Brain microvascular endothelial cell (primary cell): Measurements from ENCODE around the gene CKMT2.

Experiments used
- DNase-seq: peaks from one replicate; pipeline ENCODE4 v3.0.0-alpha.2; 2020
- H3K27ac ChIP-seq: fragments of 250-450 bp; sonication (Bioruptor Pico); 2 replicates; pipeline ENCODE4 v1.5.1; 2020; ENCODE audit warnings: mild to moderate bottlenecking, moderate library complexity
- H3K27me3 ChIP-seq: fragments of 250-450 bp; sonication (Bioruptor Pico); replicated peaks from 2 replicates; pipeline ENCODE4 v1.5.1; 2020; ENCODE audit warnings: mild to moderate bottlenecking
- H3K36me3 ChIP-seq: fragments of 250-450 bp; sonication (Bioruptor Pico); replicated peaks from 2 replicates; pipeline ENCODE4 v1.5.1; 2020; ENCODE audit warnings: mild to moderate bottlenecking
- H3K4me3 ChIP-seq: 2 replicates; pipeline ENCODE4 v1.5.1; 2011; ENCODE audit warnings: low read depth, mild to moderate bottlenecking, control low read depth, low read length, moderate library complexity
- CTCF ChIP-seq: IDR thresholded peaks from 2 replicates; pipeline ENCODE4 v1.5.1; 2011; ENCODE audit warnings: low read depth, mild to moderate bottlenecking, moderate library complexity, low read length, control low read depth, inconsistent platforms; ENCODE audit errors: missing control alignments
- in situ Hi-C: cut with HindIII; loops from 2 replicates; pipeline ENCODE4 v1.10.0; 2017; ENCODE audit warnings: low sequenced_read_pairs, low pct_ligation_motif_present

Gene CKMT2

GRCh38 chr5:81202655-81203054 is 30.5 kb upstream of the CKMT2 start:
- Histone ChIP-seq H3K27me3 (no peaks in the 10 kb centered on the region), H3K27ac (no peak overlapping the region), H3K4me3 (no peak overlapping the region), H3K36me3 (no peaks in the 10 kb centered on the region)
- DNase-seq: no peak
- no peak for TF ChIP-seq CTCF
- in situ Hi-C loops: no loop called here

- in situ Hi-C loops: no loop called here
- no peak for TF ChIP-seq CTCF
These were observed 29.4 kb upstream of the CKMT2 start for GRCh38 chr5:81203729-81204128.

GRCh38 chr5:81204205-81204604 is 28.9 kb upstream of the CKMT2 start:
- Histone ChIP-seq H3K27me3 (no peaks in the 10 kb centered on the region), H3K27ac (no peak overlapping the region), H3K36me3 (no peaks in the 10 kb centered on the region), H3K4me3 (no peak overlapping the region)
- in situ Hi-C loops: no loop called here
- no peak for DNase-seq
- no peak for TF ChIP-seq CTCF

More at GRCh38 chr5:81203729-81204128, 29.4 kb upstream of the CKMT2 start:
- H3K27me3 ChIP-seq: no peaks in the 10 kb centered on the region
- no peaks in the 10 kb centered on the region for H3K36me3 ChIP-seq
- H3K4me3 ChIP-seq: no peak overlapping the region
- no peak overlapping the region for H3K27ac ChIP-seq
- DNase-seq: no peak

GRCh38 chr5:81205058-81205457 is 28.1 kb upstream of the CKMT2 start:
- no peak for DNase-seq

GRCh38 chr5:81207009-81207408 is 26.1 kb upstream of the CKMT2 start:
- peak; percentile 18 for DNase-seq
- peak; percentile 61 for TF ChIP-seq CTCF
- Histone ChIP-seq H3K4me3 (no peak overlapping the region), H3K27me3 (no peaks in the 10 kb centered on the region), H3K36me3 (no peaks in the 10 kb centered on the region), H3K27ac (no peak overlapping the region)
- in situ Hi-C loops: no loop called here

More at GRCh38 chr5:81205058-81205457, 28.1 kb upstream of the CKMT2 start:
- Histone ChIP-seq H3K27me3 (no peaks in the 10 kb centered on the region), H3K27ac (no peak overlapping the region), H3K4me3 (no peak overlapping the region), H3K36me3 (no peaks in the 10 kb centered on the region)
- TF ChIP-seq CTCF: peak; percentile 6
- in situ Hi-C loops: no loop called here

GRCh38 chr5:81208904-81209303 is 24.2 kb upstream of the CKMT2 start:
- no peak for TF ChIP-seq CTCF
- in situ Hi-C loops: no loop called here
- Histone ChIP-seq H3K4me3 (no peak overlapping the region), H3K27me3 (no peaks in the 10 kb centered on the region), H3K36me3 (no peaks in the 10 kb centered on the region), H3K27ac (no peak overlapping the region)
- DNase-seq: no peak
